ENCODE results near the gene LCN15.

- TF ChIP-seq POLR2A (IDR thresholded peaks at IDR 0.05) (no peak), EP300 (IDR thresholded peaks at IDR 0.05) (no peak)
Observed at GRCh38 chr9:136748201-136748600, 16.1 kb downstream of the LCN15 start, which contains the start of gene LCN6.

All from tibial nerve (tissue), 3 donors.